H9 (cell line): Measurements from ENCODE around the gene CEBPE. TPM values are rescaled to one million over a fixed set of nuclear protein-coding genes. Genes with fewer than 3 reads are reported as not detected.

ENCODE experiments used
- DNase-seq: peaks from one replicate; pipeline ENCODE4 v3.0.0-alpha.2; 2017
- H2AFZ ChIP-seq: one replicate; pipeline ENCODE4 v1.6.1; 2013; ENCODE audit warnings: mild to moderate bottlenecking, low read length, control low read depth, moderate library complexity
- H2AK5ac ChIP-seq: 2 replicates; pipeline ENCODE4 v1.6.1; 2013; ENCODE audit warnings: low read length, control low read depth, mixed read lengths; ENCODE audit not compliant: insufficient read length
- H2BK120ac ChIP-seq: one replicate; pipeline ENCODE4 v1.6.1; 2013; ENCODE audit warnings: low read depth, mild to moderate bottlenecking, low read length, control low read depth, inconsistent platforms; ENCODE audit not compliant: poor library complexity, severe bottlenecking
- H2BK12ac ChIP-seq: 2 replicates; pipeline ENCODE4 v1.6.1; 2013; ENCODE audit warnings: low read length, control low read depth, mixed read lengths, low read depth; ENCODE audit not compliant: insufficient read length
- H2BK15ac ChIP-seq: 2 replicates; pipeline ENCODE4 v1.6.1; 2013; ENCODE audit warnings: low read depth, low read length, control low read depth
- H2BK20ac ChIP-seq: one replicate; pipeline ENCODE4 v1.6.1; 2013; ENCODE audit warnings: low read depth, mild to moderate bottlenecking, low read length, control low read depth, inconsistent platforms; ENCODE audit not compliant: poor library complexity, severe bottlenecking
- H2BK5ac ChIP-seq: 2 replicates; pipeline ENCODE4 v1.6.1; 2013; ENCODE audit warnings: low read length, control low read depth, mixed read lengths; ENCODE audit not compliant: insufficient read length
- H3K14ac ChIP-seq: 2 replicates; pipeline ENCODE4 v1.6.1; 2013; ENCODE audit warnings: low read length, control low read depth; ENCODE audit not compliant: insufficient read depth
- H3K18ac ChIP-seq: 2 replicates; pipeline ENCODE4 v1.6.1; 2013; ENCODE audit warnings: low read depth, mild to moderate bottlenecking, mixed read lengths, low read length, control low read depth; ENCODE audit not compliant: insufficient read length
- H3K23ac ChIP-seq: 2 replicates; pipeline ENCODE4 v1.6.1; 2013; ENCODE audit warnings: low read length, control low read depth, mixed read lengths, low read depth; ENCODE audit not compliant: insufficient read length
- H3K23me2 ChIP-seq: 2 replicates; pipeline ENCODE4 v1.6.1; 2013; ENCODE audit warnings: low read depth, mild to moderate bottlenecking, mixed read lengths, low read length, control low read depth; ENCODE audit not compliant: insufficient read length, poor library complexity, severe bottlenecking
- H3K27ac ChIP-seq: 2 replicates; pipeline ENCODE4 v1.5.1; 2013; ENCODE audit warnings: low read length, control low read depth, mixed read lengths, low read depth; ENCODE audit not compliant: insufficient read length
- H3K27me3 ChIP-seq: 2 replicates; pipeline ENCODE4 v1.6.1; 2013; ENCODE audit warnings: low read length, control low read depth, inconsistent platforms; ENCODE audit not compliant: insufficient read depth
- H3K4ac ChIP-seq: 2 replicates; pipeline ENCODE4 v1.6.1; 2013; ENCODE audit warnings: low read depth, mild to moderate bottlenecking, control low read depth, inconsistent platforms, low read length, moderate library complexity
- H3K4me1 ChIP-seq: 2 replicates; pipeline ENCODE4 v1.6.1; 2013; ENCODE audit warnings: low read length, control low read depth, inconsistent platforms; ENCODE audit not compliant: insufficient read depth
- H3K4me2 ChIP-seq: 2 replicates; pipeline ENCODE4 v1.6.1; 2013; ENCODE audit warnings: low read length, control low read depth, mixed read lengths; ENCODE audit not compliant: insufficient read length, insufficient read depth
- H3K56ac ChIP-seq: 2 replicates; pipeline ENCODE4 v1.6.1; 2013; ENCODE audit warnings: low read depth, mild to moderate bottlenecking, mixed read lengths, low read length, control low read depth; ENCODE audit not compliant: insufficient read length
- H3K79me1 ChIP-seq: 2 replicates; pipeline ENCODE4 v1.6.1; 2013; ENCODE audit warnings: low read depth, mild to moderate bottlenecking, moderate library complexity, low read length, control low read depth, inconsistent platforms; ENCODE audit not compliant: insufficient read depth, poor library complexity, severe bottlenecking
- H3K79me2 ChIP-seq: 2 replicates; pipeline ENCODE4 v1.6.1; 2013; ENCODE audit warnings: low read length, control low read depth, inconsistent platforms; ENCODE audit not compliant: insufficient read depth
- H3K9ac ChIP-seq: 2 replicates; pipeline ENCODE4 v1.6.1; 2013; ENCODE audit warnings: low read length, control low read depth, mixed read lengths; ENCODE audit not compliant: insufficient read length; ENCODE audit errors: extremely low read depth
- H3K9me3 ChIP-seq: one replicate; pipeline ENCODE4 v1.6.1; 2013; ENCODE audit warnings: low read depth, low read length, inconsistent platforms; ENCODE audit not compliant: control insufficient read depth
- H3T11ph ChIP-seq: one replicate; pipeline ENCODE4 v1.6.1; 2013; ENCODE audit warnings: mild to moderate bottlenecking, low read length, control low read depth, inconsistent platforms
- H4K20me1 ChIP-seq: one replicate; pipeline ENCODE4 v1.6.1; 2013; ENCODE audit not compliant: control insufficient read depth, insufficient read length, insufficient read depth
- H4K5ac ChIP-seq: 2 replicates; pipeline ENCODE4 v1.6.1; 2013; ENCODE audit warnings: low read depth, mild to moderate bottlenecking, mixed read lengths, low read length, control low read depth; ENCODE audit not compliant: insufficient read length
- H4K8ac ChIP-seq: replicated peaks from 2 replicates; pipeline ENCODE4 v1.6.1; 2013; ENCODE audit warnings: low read length, control low read depth, mixed read lengths, low read depth; ENCODE audit not compliant: insufficient read length
- H4K91ac ChIP-seq: 2 replicates; pipeline ENCODE4 v1.6.1; 2013; ENCODE audit warnings: low read depth, mild to moderate bottlenecking, moderate library complexity, mixed read lengths, low read length, control low read depth; ENCODE audit not compliant: insufficient read length
- H3K27ac Mint-ChIP-seq, 3 experiments: 2 replicates in 2 of 3; 3 replicates in 1 of 3; pipeline ENCODE4 v1.8.0; 2020 to 2021; ENCODE audit warnings: mixed read lengths in 3 of 3, mild to moderate bottlenecking in 1 of 3, moderate library complexity in 1 of 3
- H3K27me3 Mint-ChIP-seq: 2 replicates; pipeline ENCODE4 v1.8.0; 2021; ENCODE audit warnings: low read depth, mild to moderate bottlenecking, moderate library complexity, mixed read lengths
- H3K36me3 Mint-ChIP-seq, 3 experiments: 2 replicates in 2 of 3; 3 replicates in 1 of 3; pipeline ENCODE4 v1.8.0; 2020 to 2021; ENCODE audit warnings: low read depth in 3 of 3, mixed read lengths in 3 of 3; ENCODE audit not compliant: insufficient read depth in 1 of 3
- H3K4me1 Mint-ChIP-seq, 2 experiments: 2 replicates each; pipeline ENCODE4 v1.8.0; 2020; ENCODE audit warnings: mixed read lengths in 2 of 2
- H3K4me3 Mint-ChIP-seq, 2 experiments: 2 replicates in 1 of 2; 3 replicates in 1 of 2; pipeline ENCODE4 v1.8.0; 2020 to 2021; ENCODE audit warnings: mild to moderate bottlenecking in 2 of 2, mixed read lengths in 2 of 2, moderate library complexity in 1 of 2
- H3K9me3 Mint-ChIP-seq, 2 experiments: 2 replicates in 1 of 2; 3 replicates in 1 of 2; pipeline ENCODE4 v1.8.0; 2020; ENCODE audit warnings: mild to moderate bottlenecking in 2 of 2, mixed read lengths in 2 of 2, moderate library complexity in 1 of 2
- WGBS: extraction: QIAGEN DNeasy Blood & Tissue Kit; methylation state at CpG from one replicate; pipeline ENCODE4 v1.1.7; 2013; ENCODE audit warnings: missing lambda C conversion rate, low lambda C conversion rate, mixed read lengths; ENCODE audit not compliant: insufficient read length; ENCODE audit errors: extremely low coverage; 5-methylcytosine and 5-hydroxymethylcytosine counted together
- total RNA-seq: library from RNA; stranded (reverse); gene quantifications from 2 replicates; pipeline ENCODE4 v1.2.1, GENCODE V29; 2021
- TF ChIP-seq, protein P1 (sequence below): fragments of 200-600 bp; sonication (generic); conservative IDR thresholded peaks from 3 replicates; pipeline ENCODE4 v1.8.0; 2021; ENCODE audit warnings: antibody characterized with exemption, mild to moderate bottlenecking

CEBPE gene
- total RNA-seq, 1 experiment from 2014 or later: not detected

DNA sequence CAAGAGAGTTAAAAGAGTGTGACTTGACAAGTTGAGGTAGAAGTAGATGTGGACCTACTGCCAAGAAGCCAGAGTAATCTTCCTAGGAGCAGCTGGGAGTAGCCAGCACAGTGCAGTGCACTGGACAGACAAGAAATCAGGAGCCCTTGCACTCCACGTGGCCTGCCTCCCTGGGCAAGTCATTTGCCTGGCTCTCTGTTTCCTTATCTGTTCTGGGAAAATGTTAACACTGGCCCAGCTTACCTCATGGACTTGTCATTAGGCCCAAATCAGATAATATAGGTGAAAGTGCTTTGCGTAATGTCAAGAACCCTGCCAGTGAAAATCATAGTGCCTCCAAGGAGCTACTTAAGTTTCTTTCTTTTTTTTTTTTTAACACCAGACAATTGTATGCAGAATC is 45.2 kb upstream of the CEBPE start:
- Mint-ChIP-seq H3K27ac (no peak overlapping the region), H3K27me3 (no peaks in the 10 kb centered on the region), H3K4me1 (peaks cover 36 to 39% of the 10 kb centered on the region in 2 experiments), H3K9me3 (no peaks in the 10 kb centered on the region), H3K4me3 (no peak overlapping the region), H3K36me3 (peaks cover 38 to 50% (median 46%) of the 10 kb centered on the region in 3 experiments)
- H3K27me3 ChIP-seq: no peaks in the 10 kb centered on the region
- H2BK5ac ChIP-seq: no peak overlapping the region
- H4K8ac ChIP-seq: no peak overlapping the region
- no peak overlapping the region for H3T11ph ChIP-seq
- no peak overlapping the region for H3K14ac ChIP-seq
- H3K79me1 ChIP-seq: no peaks in the 10 kb centered on the region
- H2BK120ac ChIP-seq: no peak overlapping the region
- H3K56ac ChIP-seq: no peak overlapping the region
- H4K20me1 ChIP-seq: no peaks in the 10 kb centered on the region
- H2BK12ac ChIP-seq: no peak overlapping the region
- H3K4me1 ChIP-seq: peaks cover 18% of the 10 kb centered on the region; the same call in 1 of the 2 replicates
- H4K5ac ChIP-seq: no peak overlapping the region
- no peaks in the 10 kb centered on the region; the same call in 1 of the 2 replicates for H3K79me2 ChIP-seq
- H3K4ac ChIP-seq: no peak overlapping the region
- no peak overlapping the region for H3K4me2 ChIP-seq
- no peak overlapping the region for H3K9ac ChIP-seq
- no peak overlapping the region for H2AFZ ChIP-seq
- H4K91ac ChIP-seq: no peak overlapping the region
- TF ChIP-seq, protein P1, sequence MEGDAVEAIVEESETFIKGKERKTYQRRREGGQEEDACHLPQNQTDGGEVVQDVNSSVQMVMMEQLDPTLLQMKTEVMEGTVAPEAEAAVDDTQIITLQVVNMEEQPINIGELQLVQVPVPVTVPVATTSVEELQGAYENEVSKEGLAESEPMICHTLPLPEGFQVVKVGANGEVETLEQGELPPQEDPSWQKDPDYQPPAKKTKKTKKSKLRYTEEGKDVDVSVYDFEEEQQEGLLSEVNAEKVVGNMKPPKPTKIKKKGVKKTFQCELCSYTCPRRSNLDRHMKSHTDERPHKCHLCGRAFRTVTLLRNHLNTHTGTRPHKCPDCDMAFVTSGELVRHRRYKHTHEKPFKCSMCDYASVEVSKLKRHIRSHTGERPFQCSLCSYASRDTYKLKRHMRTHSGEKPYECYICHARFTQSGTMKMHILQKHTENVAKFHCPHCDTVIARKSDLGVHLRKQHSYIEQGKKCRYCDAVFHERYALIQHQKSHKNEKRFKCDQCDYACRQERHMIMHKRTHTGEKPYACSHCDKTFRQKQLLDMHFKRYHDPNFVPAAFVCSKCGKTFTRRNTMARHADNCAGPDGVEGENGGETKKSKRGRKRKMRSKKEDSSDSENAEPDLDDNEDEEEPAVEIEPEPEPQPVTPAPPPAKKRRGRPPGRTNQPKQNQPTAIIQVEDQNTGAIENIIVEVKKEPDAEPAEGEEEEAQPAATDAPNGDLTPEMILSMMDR: no peak
- no peak overlapping the region for H2AK5ac ChIP-seq
- no peak for DNase-seq
- no peak overlapping the region for H2BK15ac ChIP-seq
- H3K23me2 ChIP-seq: peaks cover 4% of the 10 kb centered on the region
- no CpG with 5 or more reads among the region's 2 CpGs for WGBS
- no peak overlapping the region for H3K18ac ChIP-seq
- H3K9me3 ChIP-seq: no peaks in the 10 kb centered on the region
- H3K23ac ChIP-seq: no peak overlapping the region
- H3K27ac ChIP-seq: no peak overlapping the region
- H2BK20ac ChIP-seq: no peak overlapping the region
